Activated CD4-positive, CD25-positive, alpha-beta regulatory T cell treated with anti-CD3 and anti-CD28 coated beads, Interleukin-2, amount 50 U/mL, for 24 hours (primary cell): Measurements from ENCODE around the gene TNS1.
A peak's percentile ranks its signal among the peaks of the same experiment; 100 is the strongest.

Experiments
- ATAC-seq, 2 donors: fragments of 150-1000 bp; cut with Tn5 transposase; one replicate each; pipeline ENCODE4 v1.10.0; 2021; ENCODE audit warnings: mild to moderate bottlenecking in 1 of 2, moderate library complexity in 1 of 2

TNS1 gene

DNA sequence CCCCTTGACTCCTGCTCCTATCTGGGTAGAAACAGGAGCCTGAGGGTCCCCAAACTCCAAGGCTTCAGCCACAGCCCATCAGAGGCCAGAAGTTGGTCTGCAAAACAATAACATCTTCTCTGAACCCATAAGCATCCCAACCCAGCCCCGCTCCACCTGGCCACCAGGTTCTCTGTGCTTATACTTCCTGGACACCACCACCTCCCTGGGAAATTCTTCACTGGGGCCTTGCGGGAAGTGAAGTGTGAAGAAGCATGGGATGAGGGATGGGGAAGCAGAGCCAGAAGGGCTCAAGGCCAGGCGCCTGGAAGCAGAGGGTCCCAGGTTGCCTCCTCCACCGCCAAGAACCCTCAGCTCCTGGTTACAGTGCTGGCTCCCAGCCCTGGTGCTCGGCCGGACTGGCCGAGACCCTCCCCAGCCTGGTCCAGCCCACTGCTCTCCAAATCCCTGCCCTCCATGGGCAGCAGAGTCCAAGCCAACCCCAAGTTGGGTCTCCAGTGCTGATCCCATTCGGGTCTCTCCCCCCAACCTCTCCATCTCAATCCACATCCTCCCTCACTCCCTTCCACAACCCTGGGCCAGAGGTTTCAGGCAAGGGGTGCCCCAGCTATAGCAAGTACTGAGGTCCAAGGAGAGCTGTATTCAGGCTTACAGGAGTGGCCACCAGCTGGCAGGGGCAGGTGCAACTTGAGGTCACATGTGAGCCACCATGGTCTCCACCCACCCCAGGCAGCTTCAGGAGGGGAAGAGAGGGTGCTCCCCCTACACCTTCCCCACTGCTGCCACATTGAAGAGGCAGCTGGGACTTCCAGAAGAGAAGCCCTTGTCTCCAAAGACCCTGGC, 60.7 kb downstream of the TNS1 start:
- no peak for ATAC-seq

DNA sequence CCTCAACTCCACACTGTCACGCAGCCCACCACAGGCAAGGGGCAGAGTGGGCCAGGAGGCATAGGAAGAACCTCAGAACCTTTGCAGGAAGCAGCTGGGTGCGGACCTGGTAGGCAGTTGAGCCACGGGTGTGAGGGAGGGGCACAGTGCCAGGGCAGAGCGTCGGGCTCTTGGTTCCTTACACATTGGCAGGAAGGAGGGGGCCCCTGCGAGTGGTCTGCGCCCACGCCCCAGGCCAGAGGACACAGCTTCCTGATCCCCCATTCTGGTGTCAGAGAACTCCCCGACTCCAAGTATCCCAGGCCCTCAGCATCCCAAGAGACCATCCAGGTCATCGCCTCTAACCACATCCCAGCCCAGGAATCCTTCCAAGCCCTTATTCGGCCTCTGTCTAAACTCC, 61.5 kb downstream of the TNS1 start:
- ATAC-seq = no peak

DNA sequence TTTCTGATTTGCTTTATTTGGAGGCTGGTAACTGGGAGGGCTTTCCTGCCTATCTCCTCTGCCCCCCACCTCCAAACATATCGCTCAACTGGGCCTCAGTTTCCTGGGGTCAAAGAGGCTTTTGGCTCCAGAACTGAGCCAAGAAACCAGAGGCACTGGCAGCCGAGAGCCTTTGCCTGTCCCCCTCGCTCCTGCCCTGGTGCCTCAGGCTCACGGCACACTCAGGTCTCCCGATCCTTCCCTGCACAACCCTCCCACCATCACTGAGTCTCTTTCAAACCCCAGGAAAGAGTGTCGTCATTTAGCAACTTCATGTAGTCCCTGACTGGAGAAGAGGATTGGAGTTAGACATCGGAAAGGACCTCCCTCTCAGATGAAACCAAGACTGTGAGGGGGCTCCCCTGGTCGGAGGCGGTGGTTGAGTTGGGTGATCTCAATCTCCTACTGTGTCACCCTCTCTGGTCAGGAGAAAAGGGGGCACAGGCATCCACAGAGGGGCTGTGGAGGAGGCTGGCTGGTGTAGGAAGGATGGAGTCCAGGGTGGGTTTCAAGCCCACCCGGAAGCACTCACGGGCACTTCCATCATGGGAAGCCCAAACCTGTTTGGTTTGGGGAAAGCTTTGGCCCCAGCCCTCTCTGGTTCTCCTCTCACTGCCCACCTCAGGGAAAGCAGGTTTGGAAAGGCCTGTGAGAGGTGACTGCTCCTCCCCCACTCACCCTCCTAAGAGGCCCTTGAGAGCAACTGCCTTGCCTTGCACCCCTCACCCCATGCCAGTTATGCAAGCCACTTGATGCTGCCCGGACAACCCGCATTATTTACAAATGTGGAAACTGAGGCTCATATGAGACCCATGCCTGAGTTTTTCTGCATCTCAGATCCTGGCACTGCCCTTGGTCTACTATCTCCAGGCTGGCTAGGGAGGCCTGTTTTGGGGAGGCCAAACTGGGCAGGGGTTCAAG, 62.3 kb downstream of the TNS1 start:
- ATAC-seq = no peak

DNA sequence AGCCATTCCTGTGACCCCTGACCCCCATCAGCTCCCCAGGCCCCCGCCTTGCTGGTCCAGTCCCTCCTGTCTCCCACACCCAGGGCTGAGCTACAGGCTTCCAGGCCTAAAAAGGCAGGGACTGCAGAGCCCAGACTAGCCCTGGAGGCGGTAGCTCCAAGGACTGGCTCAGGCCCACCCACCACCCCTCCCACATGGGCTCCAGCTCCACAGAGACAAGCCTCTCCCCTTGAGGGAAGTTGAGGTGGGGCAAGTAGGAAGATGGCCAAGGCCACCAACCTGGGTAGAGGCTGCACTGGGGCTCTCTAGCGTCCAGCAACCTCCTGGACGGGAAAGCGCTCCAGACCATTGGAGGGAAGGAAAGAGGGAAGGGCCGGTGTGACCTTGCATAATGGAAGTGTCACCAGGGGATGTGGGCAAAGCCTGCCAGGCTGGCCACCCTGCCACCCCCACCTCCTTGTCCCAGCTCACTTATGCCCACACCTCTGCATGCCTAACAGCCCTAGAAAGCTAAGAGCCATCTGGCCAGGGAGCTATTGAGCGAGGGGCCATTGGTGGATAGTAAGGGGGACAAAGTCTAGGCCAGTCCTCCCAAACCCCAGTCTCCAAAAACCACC, 63.1 kb downstream of the TNS1 start:
- no peak for ATAC-seq

DNA sequence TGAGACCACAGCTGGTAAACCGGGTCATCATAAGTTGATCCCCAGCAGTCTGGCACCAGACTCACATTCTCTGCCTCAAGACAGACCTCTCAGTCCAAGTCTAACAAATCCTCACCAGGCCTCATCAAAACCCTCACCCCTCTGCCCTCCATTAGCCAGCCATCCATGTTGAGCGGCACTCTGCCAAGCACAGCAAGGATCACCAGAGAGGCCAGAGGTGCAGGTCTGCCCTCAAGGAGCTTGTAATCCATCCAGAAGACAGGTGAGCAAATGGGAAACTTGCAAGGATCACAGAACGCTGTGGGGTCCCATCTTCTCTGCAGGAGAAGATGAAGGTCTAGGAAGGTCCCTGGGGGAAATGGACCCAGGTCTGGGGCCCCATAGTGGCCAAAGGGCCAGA, 63.6 kb downstream of the TNS1 start:
- no peak for ATAC-seq

DNA sequence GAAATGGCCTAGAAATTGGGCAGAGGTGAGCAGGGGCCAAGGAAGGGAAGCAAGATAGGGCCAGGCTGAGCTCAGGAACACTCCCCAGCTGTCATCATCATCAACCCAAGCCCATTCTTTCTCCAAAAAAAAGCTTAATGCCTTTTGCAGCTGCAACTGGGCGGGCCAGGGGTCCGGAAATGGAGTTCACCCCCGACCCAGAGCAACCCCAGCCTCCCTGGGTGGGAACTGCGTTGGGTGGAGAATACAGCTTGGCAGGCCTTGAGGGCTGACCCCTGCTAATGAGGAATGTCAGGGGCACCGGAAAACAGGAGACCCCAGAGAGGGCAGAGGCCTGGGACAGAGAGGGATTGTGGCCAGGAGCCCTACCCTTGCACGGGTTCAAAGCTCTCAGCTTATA, 64.8 kb downstream of the TNS1 start:
- ATAC-seq = no peak

DNA sequence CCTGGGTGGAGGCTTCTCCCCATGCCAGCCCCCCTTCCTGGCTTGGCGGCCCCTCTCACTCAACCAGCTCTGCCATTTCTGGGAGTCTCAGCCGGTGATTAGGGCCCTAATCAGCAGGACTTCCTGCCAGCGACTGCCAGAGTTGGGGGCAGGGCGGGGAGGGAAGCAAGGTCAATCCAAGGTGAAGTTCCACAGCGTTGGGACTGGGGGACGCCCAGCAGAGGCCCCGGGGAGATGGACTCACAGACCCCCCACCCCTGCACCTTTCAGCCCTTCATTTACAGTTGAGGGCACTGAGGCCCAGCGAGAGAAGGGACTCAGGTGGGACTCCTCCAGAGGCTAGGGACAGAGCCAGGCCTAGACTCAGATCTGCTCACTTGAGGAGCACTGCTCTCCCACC, 65.3 kb downstream of the TNS1 start:
- no peak for ATAC-seq

DNA sequence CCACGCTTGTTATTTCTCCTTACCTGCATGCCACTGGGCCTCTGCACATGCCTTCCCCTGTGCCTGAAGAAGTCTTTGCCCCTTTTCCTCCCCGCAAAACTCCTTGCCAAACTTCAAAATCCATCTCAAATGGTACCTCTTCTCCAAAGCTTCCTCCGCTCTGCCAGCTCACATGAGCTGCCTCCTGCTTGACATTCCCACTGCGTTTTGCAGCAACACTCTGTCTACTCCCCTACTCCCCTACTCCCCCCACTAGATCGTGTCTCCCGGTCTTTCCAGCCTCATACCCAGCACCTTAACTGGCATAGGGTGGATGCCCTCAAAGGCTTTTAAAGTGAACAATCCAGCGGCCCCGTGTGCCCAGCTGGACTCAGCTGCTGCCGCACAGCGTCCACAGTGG, 65.8 kb downstream of the TNS1 start:
- ATAC-seq = no peak

DNA sequence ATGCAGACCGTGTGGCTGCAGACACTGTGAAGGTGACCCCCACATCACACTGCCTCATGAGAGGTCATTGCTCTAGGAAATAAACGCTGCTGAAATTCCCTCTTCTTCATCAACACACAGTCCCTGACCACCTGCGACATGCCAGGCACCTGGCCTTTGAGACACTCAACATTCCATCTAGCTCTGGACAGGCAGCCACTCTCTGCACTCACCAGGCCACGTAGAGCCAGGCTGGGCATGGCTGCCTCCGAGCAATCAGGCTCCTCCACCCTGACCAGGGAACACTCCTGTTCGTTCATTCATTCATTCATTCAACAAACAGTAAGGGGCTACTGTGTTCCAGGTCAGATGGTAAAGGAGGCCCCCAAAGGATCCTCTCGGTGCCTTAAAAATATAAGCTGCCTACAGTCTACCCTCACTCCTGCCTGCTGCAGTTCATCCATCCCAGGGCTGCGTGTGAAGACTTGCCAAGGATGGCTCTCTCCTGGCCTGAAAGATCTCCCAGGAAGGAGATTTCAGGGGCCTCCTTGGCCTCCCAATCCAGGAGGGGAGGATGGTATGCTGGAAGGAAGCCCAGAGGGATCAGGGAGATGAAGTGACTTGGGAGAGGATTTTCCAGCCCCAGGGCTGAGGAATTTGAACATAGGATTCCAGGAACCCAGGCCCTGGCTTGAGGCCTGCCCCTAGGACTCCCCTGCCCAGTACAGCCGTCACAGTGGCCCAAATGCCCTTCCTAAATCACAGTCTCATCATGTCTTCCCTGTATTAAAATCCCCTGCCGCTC, 66.7 kb downstream of the TNS1 start:
- no peak for ATAC-seq

DNA sequence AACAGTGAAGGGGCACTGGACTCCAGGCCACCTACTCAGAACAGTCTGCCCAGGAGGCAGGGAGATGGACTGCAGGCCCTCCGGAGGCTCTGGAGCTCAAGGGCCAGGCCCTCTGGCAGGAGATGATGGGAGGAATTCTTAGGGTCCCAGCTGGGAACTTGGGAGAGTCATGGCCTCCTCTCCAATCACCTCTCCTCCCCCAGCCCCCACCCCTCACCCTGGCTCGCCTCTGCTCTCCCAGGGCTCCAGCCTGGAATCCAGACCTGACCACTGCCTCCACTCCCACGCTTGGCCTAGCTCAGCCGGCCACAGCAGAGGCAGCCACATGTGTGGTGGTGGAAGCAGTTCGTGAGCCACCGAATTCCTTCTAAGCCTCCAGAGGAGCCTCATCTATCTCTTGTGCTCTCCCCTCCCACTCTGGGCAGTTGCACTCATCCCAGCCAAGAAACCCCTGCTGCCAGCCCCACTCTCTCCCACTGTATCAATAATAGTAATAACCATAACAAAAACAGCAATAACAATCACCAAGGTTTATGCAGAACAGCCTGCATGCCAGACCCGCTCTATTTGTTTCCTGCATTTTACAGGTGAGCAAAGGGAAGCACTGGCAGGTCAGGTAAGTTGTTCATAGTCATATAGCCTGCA, 67.4 kb downstream of the TNS1 start:
- ATAC-seq = no peak

DNA sequence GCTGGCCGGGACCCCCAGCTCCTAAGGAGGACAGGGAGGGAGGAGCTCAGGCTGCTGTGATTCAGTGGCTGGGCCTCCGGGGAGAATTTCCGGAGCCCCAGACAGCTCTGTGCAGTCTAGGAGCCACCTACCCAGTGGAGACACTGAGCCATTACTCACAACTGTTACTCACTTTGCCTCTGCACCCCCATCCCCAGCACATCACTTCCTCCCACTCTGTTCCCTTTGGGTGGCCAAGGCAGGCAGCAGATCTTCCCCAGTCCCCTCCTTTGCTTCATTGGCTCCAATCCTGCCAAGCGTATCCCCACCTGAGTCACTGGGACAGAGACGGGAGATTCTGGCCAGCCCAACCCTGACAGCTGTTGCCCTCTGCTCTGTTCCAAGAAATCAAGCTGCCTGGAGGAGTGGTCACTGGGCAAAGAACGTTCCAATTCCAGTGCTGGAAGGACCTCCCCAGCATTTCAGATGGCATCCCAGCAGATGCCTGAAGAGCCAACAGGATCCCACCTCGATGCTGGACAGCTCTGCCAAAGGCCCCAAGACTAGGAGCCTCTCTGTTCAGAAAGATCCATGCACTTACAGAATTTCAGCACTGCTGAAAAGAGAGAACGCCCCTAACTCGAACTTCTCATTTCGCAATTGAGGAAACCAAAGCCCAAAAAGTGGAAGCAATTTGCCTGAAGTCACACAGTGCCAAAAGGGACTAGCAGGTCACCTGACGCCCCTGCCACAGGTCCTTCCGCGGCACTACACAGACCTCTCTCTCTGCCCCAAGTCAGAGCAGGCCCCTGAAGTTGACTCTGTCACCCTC, 68.3 kb downstream of the TNS1 start:
- ATAC-seq = peak in 1 of 2 donors; percentile 12

DNA sequence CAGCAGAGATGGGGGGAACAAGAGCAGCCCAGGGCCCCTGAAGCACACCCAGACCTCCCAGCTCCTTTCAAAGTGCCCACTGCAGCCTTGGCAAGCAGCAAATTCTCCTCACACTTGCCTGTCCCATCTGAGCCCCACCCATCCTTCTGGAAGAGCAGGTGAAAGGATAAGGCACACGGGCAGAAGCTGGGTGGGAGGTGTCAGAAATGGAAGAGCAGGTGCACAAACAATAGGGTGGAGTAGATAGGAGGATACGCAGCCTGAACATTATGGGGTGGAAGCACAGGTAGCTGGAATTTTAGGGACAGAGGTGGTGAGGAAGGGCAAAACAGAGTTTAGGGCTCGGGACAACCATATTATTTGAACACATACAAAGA, 69.2 kb downstream of the TNS1 start:
- ATAC-seq = no peak

DNA sequence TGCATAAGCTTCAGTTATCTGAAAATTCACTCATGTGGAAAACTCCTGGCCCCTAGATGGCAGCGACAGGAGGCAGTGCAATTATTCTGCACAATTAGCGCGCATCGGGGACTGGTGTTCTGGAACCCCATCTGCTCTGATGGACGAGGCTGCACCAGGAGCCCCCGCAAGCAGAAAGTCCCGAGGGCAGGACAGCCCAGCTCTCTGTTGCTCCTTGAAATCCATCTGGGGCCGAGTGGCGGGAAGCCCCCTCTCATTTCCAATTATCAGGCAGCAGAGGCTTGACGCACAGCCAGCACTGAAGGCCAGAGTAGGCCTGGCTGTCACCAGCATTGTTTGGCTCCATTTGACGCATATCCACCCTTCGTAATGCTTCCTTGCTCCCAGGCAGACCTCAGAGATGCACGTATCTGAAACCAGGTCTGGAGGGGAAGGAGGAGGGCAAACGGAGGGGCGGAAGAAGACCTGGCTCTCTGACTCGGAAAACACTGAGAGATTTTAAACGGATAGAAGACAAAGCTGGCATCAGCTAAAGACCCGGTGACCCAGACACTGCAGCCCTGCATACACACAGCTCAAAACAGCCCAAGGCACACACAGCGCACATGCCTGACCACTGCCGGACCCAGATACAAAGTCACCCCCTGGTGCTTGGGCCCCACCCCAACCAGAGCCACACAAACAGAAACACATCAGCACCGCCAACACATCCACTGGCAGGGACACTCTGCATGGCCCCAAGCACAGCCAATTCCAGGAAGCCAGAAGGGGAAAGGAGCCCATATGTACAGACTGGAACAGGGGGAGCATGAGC, 69.8 kb downstream of the TNS1 start:
- ATAC-seq = no peak

DNA sequence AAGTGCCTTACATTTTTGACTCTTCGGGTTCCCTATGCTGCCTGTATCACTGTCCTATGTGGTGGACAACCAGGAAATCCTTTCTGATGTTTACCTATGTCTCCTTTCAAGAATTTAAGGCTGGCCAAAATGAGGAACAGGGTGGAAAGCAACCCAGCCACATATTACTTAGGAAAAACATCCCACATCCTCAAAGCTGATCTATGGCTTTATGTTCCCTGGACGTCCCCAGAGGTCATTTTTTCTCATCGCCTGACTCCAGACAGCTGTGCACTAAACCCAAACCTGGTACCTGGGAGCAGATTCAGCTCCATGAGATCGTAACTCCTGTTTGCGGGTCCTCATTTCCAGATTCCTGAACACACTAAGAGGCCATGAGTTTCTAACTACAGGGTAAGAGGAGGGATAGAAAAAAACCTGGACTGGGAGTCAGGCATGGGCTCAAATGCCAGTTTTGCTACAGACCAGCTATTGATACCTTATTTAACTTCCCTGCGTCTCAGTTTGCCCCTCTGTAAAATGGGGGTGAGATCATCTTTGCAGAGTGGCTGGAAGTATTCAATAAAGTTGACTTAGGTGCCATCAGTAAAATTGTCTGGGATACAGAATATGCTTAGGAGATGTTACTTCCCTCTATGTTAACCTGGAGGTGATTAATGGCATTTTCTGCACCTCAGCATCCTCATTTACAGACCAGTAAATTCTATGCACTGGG, 70.8 kb downstream of the TNS1 start:
- ATAC-seq = no peak

DNA sequence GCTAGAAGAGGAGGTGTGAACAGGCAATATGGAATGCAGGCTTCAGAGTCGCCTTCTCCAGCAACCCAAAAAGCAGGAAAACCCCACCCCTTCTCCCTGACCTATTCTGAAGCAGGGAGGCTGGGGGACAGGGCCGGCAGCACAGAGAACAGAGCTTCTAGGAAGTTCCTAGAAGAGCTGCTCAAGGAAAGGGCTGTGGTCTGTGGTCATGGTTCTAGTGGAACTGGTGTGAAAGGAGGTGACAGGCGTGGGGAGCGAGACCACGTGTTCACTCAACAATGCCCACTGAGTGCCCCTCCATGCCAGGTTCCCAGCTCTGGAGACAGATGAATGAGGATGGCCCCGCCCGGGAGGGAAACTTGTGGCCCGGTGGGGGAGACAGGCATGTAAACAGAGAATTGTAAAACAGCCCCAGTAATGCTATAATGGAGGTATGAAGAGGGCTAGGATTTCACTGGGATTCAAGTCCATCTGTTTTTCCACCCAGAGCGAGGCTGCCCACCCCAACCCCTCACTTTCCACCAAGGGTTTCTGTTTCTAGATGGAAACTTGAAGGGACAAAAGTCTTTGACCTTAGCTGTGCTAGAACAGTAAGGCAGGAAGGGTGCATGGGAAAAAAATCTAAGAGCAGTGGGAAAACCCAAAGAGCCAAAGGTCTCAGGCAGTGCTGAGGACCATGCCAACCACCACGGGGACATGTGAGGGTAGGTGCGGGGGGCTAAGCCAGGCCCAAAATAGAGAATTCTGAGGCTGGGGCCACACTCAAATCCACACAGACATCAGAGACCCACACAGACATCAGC, 71.8 kb downstream of the TNS1 start:
- no peak for ATAC-seq

DNA sequence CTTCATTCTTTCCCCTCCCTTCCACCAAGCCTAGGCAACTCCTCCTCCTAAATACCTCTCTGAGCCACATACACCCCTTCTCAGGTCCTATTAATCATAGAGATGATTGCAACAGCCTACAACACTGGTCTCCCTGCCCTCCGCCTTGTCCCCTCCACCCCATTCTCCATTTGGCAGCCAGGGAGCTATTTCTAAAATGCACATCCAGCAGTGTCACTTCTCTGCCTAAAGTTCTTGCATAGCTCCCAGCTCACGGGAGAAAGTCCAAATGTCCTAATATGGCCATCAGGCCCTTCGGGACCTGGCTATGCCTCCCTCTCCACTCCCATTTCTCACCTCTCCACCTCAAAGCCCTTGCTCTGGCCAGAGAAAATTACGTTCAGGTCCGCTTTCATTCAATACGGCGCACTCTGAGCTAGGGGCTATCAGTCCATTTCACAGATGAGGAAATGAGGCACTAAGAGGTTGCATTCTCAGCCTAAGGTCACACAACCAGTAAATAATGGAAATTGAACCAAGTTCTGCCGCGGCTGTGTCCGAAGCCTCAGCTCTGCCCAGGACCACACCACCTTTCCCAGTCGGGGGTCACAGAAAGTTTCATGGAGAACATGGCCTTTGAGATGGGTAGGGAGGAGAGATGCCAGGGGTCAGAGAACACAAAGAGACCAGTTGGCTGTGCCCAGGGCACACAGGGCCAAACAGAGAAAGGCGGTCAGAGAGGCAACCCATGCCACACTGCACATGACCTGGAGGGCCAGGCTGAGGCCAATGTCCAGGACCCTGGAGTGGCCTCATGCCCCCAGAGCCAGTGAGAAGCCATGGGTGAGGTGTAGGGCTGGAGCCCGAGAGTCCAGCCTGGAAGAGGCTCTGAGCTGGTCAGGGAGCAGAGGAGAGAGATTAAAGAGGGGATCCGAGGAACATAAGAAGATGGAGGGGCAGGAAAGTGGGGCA, 72.8 kb downstream of the TNS1 start:
- ATAC-seq = no peak

DNA sequence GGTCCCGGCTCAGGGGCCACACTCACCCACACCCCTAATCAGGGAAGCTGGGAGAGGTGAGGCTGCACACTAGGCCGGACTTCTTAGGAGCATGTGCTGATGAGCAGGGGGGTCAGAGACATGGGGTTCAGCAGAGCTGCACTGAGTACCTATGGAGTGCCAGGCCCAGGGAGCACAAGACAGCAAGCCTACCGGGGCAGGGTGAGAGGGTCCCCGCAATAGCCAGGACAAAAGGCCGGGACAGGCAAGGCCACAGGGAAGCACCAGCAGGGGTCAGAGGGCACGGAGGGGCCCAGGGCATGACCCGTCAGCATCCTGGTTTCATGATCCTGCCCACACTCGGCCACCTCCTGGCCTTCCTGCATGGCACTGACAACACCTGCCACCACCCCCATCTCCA, 73.5 kb downstream of the TNS1 start:
- no peak for ATAC-seq
